Adrenal gland (tissue), 5 donors: ENCODE data around the gene PACS2.

Source experiments
- POLR2A ChIP-seq, 2 donors: fragments of 450-650 bp; IDR thresholded peaks; one replicate each; pipeline ENCODE4 v1.6.1; 2017; ENCODE audit warnings: antibody characterized with exemption in 2 of 2, mild to moderate bottlenecking in 2 of 2, moderate library complexity in 1 of 2
- TF ChIP-seq, protein P1 (sequence below), 6 experiments: fragments of 450-650 bp in 4 of 6; fragments of 200-600 bp in 2 of 6; sonication (generic) in 1 of 6; IDR thresholded peaks; 1 replicate in 5 of 6; 2 replicates in 1 of 6; pipeline versions ENCODE4 v1.5.1 to v1.8.0; 2016 to 2021; ENCODE audit warnings: antibody characterized with exemption in 6 of 6, mild to moderate bottlenecking in 2 of 6, moderate library complexity in 1 of 6
- donor health status: DM: no; HTN: no; CAD: no.

DNA sequence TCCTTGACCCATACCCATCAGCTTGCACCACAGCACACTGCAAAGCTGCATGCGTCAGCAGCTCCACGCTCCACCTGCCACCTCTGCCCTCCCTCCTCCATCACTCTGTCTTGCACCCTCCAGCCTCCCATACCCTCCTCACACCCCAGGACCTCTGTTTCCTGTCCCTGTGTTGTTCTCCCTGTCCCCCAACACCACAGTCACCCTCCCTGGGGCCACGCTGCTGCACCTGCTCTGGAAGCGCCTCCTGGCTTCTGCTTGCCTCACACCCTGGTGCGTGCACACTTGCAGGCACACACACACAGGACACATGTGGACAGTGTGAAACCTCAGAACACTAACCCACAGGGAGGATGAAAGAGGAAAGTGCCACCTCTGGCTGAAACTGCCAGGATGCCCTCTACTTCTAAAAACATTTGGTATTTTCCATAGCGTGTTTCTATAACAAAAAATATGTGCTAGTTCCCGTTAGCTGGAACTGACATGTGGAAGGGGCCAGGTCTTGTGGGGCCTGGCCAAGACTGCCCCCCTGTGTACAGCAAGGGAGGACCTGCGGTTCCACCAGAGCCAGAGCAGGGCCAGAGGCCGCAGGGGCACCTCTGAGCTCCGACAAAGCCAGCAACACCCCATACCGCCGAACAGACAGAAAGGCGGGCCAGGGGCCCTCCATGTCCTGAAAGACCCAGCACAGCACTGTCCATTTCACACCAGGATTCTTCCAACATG is 23.8 kb upstream of the PACS2 start:
- TF ChIP-seq, protein P1, sequence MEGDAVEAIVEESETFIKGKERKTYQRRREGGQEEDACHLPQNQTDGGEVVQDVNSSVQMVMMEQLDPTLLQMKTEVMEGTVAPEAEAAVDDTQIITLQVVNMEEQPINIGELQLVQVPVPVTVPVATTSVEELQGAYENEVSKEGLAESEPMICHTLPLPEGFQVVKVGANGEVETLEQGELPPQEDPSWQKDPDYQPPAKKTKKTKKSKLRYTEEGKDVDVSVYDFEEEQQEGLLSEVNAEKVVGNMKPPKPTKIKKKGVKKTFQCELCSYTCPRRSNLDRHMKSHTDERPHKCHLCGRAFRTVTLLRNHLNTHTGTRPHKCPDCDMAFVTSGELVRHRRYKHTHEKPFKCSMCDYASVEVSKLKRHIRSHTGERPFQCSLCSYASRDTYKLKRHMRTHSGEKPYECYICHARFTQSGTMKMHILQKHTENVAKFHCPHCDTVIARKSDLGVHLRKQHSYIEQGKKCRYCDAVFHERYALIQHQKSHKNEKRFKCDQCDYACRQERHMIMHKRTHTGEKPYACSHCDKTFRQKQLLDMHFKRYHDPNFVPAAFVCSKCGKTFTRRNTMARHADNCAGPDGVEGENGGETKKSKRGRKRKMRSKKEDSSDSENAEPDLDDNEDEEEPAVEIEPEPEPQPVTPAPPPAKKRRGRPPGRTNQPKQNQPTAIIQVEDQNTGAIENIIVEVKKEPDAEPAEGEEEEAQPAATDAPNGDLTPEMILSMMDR (IDR thresholded peaks at IDR 0.05), result no peak
- no peak for TF ChIP-seq POLR2A (IDR thresholded peaks at IDR 0.05)
